ENCODE results near the gene AOX1.
"Not testable (repeated sequence)": the region's sequence is repeated elsewhere in the genome, so short reads cannot be mapped to it uniquely, and the experiment has no call there.

Gene AOX1

GRCh38 chr2:200625958-200626363 is 40.1 kb downstream of the AOX1 start:
- TF ChIP-seq, protein P1, sequence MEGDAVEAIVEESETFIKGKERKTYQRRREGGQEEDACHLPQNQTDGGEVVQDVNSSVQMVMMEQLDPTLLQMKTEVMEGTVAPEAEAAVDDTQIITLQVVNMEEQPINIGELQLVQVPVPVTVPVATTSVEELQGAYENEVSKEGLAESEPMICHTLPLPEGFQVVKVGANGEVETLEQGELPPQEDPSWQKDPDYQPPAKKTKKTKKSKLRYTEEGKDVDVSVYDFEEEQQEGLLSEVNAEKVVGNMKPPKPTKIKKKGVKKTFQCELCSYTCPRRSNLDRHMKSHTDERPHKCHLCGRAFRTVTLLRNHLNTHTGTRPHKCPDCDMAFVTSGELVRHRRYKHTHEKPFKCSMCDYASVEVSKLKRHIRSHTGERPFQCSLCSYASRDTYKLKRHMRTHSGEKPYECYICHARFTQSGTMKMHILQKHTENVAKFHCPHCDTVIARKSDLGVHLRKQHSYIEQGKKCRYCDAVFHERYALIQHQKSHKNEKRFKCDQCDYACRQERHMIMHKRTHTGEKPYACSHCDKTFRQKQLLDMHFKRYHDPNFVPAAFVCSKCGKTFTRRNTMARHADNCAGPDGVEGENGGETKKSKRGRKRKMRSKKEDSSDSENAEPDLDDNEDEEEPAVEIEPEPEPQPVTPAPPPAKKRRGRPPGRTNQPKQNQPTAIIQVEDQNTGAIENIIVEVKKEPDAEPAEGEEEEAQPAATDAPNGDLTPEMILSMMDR (IDR thresholded peaks at IDR 0.05; ENCODE audit: insufficient read depth, missing control alignments) = no peak
- no peak for DNase-seq (ENCODE audit: insufficient read length, low spot score)
- FAIRE-seq = no peak

GRCh38 chr2:200627110-200627770 is 41.4 kb downstream of the AOX1 start:
- TF ChIP-seq, protein P1 (IDR thresholded peaks at IDR 0.05; ENCODE audit: insufficient read depth, missing control alignments) = no peak
- FAIRE-seq (no peak), DNase-seq (ENCODE audit: insufficient read length, low spot score) (no peak)

DNA sequence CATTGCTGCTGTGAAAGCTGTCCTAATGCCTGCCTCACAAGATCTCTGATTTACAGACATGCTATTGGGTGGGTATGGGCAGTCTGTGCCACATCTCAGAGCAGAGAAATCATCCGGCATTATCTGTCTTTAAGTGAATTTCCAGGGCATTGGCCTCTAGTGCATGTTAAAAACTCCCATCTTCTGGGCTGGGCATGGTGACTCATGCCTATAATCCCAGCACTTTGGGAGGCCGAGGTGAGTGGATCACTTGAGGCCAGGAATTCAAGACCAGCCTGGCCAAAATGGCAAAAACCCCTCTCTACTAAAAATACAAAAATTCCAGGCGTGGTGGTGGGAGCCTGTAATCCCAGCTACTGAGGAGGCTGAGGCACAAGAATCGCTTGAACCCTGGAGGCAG is 42.6 kb downstream of the AOX1 start:
- DNase-seq (ENCODE audit: insufficient read length, low spot score); FAIRE-seq: not testable (repeated sequence)

DNA sequence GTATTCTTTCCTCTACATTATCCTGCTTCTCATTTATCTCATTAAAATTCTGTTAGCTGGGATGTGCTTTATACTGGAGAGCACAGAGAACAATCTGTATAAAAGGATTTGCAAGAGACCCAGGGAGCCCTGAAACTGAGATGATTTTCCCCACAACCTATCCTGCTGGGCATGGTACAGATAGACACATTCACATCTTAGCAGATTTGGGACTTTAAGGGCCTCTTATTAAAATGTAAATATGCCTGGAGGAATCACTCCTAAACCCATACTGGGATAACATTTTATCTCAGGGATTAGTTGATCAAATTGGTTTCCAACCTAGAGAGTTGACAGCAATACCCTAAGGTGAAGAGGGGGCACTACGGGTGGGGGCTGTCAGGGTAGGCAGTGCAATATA is 45.5 kb downstream of the AOX1 start:
- TF ChIP-seq, protein P1 (IDR thresholded peaks at IDR 0.05; ENCODE audit: insufficient read depth, missing control alignments) = no peak
- FAIRE-seq = no peak
- no peak for DNase-seq (ENCODE audit: insufficient read length, low spot score)

DNA sequence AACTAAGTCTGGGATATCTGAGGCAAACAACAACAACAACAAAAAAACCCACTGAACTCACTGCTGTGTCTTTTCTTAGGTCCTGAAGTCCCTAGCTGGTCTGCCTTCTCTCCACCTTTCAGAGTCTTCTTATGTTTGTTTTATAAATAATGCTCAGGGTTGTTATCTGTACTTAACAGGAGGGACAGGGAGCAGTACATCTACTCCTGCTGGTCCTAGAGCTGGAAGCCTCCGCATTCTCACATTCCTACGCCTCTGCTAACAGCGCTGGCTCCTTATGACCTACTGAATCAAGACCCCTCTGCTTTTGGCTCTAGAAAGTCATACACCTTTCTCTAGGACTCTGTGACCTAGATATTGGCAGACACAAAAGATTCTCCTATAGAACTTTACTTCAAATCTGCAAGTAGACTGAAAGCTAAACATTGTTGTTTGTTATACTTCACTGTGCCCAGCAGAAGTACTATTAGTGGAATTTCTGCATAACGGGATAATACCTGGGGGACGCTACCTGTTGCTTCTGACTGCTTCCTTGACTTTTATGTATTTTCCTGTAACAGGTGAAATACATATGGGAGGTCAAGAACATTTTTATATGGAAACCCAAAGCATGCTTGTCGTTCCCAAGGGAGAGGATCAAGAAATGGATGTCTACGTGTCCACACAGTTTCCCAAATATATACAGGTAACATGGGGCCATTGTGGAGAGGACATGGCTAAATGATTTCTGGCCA is 48.6 kb downstream of the AOX1 start:
- TF ChIP-seq, protein P1 (IDR thresholded peaks at IDR 0.05; ENCODE audit: insufficient read depth, missing control alignments) = no peak
- FAIRE-seq (no peak), DNase-seq (ENCODE audit: insufficient read length, low spot score) (no peak)

DNA sequence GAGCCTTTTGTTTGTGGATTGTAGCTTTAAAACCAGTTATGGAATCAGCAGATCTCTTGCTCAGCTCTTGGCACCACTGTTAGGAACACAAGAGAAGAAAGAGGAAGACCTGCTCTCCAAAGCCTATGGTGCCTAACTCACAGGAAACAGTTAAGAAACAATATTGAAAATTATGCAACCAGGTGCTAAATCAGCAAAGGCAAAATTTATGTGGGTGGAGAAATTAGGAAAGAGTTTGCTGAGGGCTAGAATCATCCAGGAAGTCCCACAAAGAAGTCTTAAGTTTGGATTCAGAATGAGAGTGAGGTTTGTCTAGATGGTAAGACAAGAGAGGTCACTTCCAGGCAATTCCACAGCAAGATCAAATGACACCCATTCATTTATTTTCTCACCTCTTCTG is 49.4 kb downstream of the AOX1 start:
- DNase-seq (ENCODE audit: insufficient read length, low spot score) (no peak), FAIRE-seq (no peak)
- TF ChIP-seq, protein P1 (IDR thresholded peaks at IDR 0.05; ENCODE audit: insufficient read depth, missing control alignments) = no peak

DNA sequence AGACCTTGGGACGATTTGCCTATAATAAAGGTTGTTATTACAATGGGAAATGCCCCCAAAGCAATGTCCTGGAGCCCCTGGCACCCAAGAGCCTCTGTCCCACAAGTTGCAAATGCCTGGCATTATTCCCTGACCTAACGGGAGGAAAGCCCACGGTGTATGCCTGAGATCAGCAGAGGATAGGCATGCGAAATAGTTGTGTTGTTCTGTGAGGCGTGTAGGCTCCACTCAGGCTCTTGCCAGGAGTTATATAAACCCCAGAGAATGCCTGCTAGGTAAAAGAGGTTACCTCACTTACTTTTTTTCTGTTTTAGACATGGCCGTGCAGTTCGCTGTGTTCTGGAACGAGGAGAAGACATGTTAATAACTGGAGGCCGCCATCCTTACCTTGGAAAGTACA is 52.1 kb downstream of the AOX1 start:
- TF ChIP-seq, protein P1 (IDR thresholded peaks at IDR 0.05; ENCODE audit: insufficient read depth, missing control alignments) = no peak
- no peak for FAIRE-seq
- no peak for DNase-seq (ENCODE audit: insufficient read length, low spot score)

All from D721Med (cell line).